ENCODE data around the gene ANTXRL. TPM values are rescaled to one million over a fixed set of nuclear protein-coding genes. Genes with fewer than 3 reads are reported as not detected.
A peak's percentile ranks its signal among the peaks of the same experiment; 100 is the strongest.
"Not testable (repeated sequence)": the region's sequence is repeated elsewhere in the genome, so short reads cannot be mapped to it uniquely, and the experiment has no call there.

The ANTXRL gene
- total and polyA plus RNA-seq, 2 experiments from 2014 or later: not detected

GRCh38 chr10:46295350-46296010 lies 8.7 kb downstream of the ANTXRL start:
- H3K27me3 ChIP-seq (ENCODE audit: insufficient read depth); H3K27ac Mint-ChIP-seq; H3K4me3 ChIP-seq; H3K9me3 Mint-ChIP-seq; H3K4me1 ChIP-seq (ENCODE audit: insufficient read depth); H4K20me1 ChIP-seq (replicated peaks; ENCODE audit: insufficient read depth); H3K9me2 ChIP-seq (ENCODE audit: insufficient read depth); H3K36me3 Mint-ChIP-seq (ENCODE audit: low read depth); DNase-seq (ENCODE audit: low spot score); H3K4me2 ChIP-seq; H3K79me2 ChIP-seq (replicated peaks; ENCODE audit: insufficient read depth); H3F3A ChIP-seq (replicated peaks; ENCODE audit: low read depth); H3K36me3 ChIP-seq (ENCODE audit: insufficient read depth); ATAC-seq; H3K27ac ChIP-seq (ENCODE audit: low read depth); H2AFZ ChIP-seq; H3K4me3 Mint-ChIP-seq: not testable (repeated sequence)
- H3K4me1 Mint-ChIP-seq: peaks cover 27% of the 10 kb centered on the region
- H3K27me3 Mint-ChIP-seq (ENCODE audit: insufficient read depth, low read depth, poor library complexity): peaks cover 12% of the 10 kb centered on the region

DNA sequence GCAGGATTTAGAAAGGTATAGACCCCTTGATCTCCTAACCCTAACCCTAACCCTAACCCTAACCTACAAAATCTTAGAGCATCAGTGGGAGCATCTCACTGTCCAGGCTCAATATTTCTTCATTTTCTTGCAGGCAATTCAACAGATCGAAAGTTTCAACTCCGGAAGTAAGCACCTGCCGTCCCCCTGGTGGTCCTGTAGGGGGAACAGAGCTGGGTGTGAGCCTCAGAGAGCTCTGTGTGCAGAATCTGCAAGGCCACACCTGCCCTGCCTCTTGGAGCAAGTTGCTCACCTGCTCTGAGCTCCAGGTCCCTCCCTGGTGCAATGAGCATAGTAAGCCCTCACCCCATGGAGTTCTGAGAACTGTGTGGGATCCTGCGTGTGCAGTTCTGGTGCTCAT lies 9.3 kb downstream of the ANTXRL start:
- not testable (repeated sequence) for H3K9me3 Mint-ChIP-seq; H3K9me2 ChIP-seq (ENCODE audit: insufficient read depth); H4K20me1 ChIP-seq (replicated peaks; ENCODE audit: insufficient read depth); H3K4me1 ChIP-seq (ENCODE audit: insufficient read depth); H3K36me3 ChIP-seq (ENCODE audit: insufficient read depth); H2AFZ ChIP-seq; H3K4me3 ChIP-seq; H3F3A ChIP-seq (replicated peaks; ENCODE audit: low read depth); H3K4me2 ChIP-seq; H3K27ac ChIP-seq (ENCODE audit: low read depth); H3K36me3 Mint-ChIP-seq (ENCODE audit: low read depth); H3K79me2 ChIP-seq (replicated peaks; ENCODE audit: insufficient read depth); H3K27ac Mint-ChIP-seq; H3K27me3 ChIP-seq (ENCODE audit: insufficient read depth); H3K4me3 Mint-ChIP-seq
- Mint-ChIP-seq H3K27me3 (ENCODE audit: insufficient read depth, low read depth, poor library complexity) (peaks cover 12% of the 10 kb centered on the region), H3K4me1 (peaks cover 28% of the 10 kb centered on the region)
- ATAC-seq (peak; percentile 44), DNase-seq (ENCODE audit: low spot score) (peak; percentile 37)
- peak in 1 of 2 experiments; percentile 27; a peak in 2 of 4 replicates for TF ChIP-seq CTCF (conservative IDR thresholded peaks at IDR 0.05; ENCODE audit: low read depth in 2 of 2)

DNA sequence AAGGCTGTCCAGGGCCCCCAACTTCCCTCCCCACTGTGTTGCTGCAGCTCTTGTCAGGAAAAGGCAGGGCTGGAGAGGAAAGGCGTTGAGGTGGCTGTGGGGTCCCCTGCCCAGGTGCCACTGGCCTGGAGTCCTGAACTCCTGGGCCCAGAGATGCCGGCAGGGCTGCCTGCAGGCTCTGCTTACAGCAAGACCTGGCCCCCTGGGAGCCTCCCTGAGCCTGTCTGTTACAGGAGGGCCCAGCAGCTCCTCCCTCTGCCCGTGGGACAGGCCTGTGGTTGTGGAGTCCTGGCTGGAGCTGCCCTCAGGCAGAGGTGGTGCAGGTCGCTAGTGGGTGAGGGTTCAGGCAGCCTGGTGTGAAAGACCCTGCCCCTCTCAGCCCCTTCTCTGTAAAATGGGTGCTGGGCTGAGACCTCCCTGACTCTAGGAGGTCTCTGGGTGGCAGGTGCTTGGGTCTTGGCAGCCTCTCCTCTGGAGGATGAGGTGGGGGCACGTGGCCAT lies 9.9 kb downstream of the ANTXRL start:
- peaks cover 12% of the 10 kb centered on the region for H3K27me3 Mint-ChIP-seq (ENCODE audit: insufficient read depth, low read depth, poor library complexity)
- Histone ChIP-seq H3F3A (replicated peaks; ENCODE audit: low read depth) (no peaks in the 10 kb centered on the region), H3K27me3 (ENCODE audit: insufficient read depth) (no peaks in the 10 kb centered on the region), H3K9me2 (ENCODE audit: insufficient read depth) (no peaks in the 10 kb centered on the region), H3K4me1 (ENCODE audit: insufficient read depth) (no peaks in the 10 kb centered on the region), H4K20me1 (replicated peaks; ENCODE audit: insufficient read depth) (no peaks in the 10 kb centered on the region), H3K79me2 (replicated peaks; ENCODE audit: insufficient read depth) (no peaks in the 10 kb centered on the region), H3K36me3 (ENCODE audit: insufficient read depth) (no peaks in the 10 kb centered on the region), H3K27ac (ENCODE audit: low read depth) (no peak overlapping the region), H2AFZ (no peak overlapping the region), H3K4me2 (no peak overlapping the region), H3K4me3 (no peak overlapping the region)
- no peak overlapping the region for H3K4me3 Mint-ChIP-seq
- no peak for DNase-seq (ENCODE audit: low spot score)
- no peaks in the 10 kb centered on the region; the same call in 2 of the 3 replicates for H3K9me3 Mint-ChIP-seq
- H3K4me1 Mint-ChIP-seq: peaks cover 26% of the 10 kb centered on the region
- no peak for ATAC-seq
- no peak overlapping the region for H3K27ac Mint-ChIP-seq
- H3K36me3 Mint-ChIP-seq (ENCODE audit: low read depth): no peaks in the 10 kb centered on the region
- TF ChIP-seq JUNB (IDR thresholded peaks at IDR 0.05; ENCODE audit: unreplicated experiment): no peak
- TF ChIP-seq CTCF (conservative IDR thresholded peaks at IDR 0.05; ENCODE audit: low read depth in 2 of 2): no peak
- TF ChIP-seq POLR2AphosphoS5 (IDR thresholded peaks at IDR 0.05; ENCODE audit: low read depth): no peak
- TF ChIP-seq ZNF114 (CRISPR knock-in tag; IDR thresholded peaks at IDR 0.05): no peak
- TF ChIP-seq, protein P1, sequence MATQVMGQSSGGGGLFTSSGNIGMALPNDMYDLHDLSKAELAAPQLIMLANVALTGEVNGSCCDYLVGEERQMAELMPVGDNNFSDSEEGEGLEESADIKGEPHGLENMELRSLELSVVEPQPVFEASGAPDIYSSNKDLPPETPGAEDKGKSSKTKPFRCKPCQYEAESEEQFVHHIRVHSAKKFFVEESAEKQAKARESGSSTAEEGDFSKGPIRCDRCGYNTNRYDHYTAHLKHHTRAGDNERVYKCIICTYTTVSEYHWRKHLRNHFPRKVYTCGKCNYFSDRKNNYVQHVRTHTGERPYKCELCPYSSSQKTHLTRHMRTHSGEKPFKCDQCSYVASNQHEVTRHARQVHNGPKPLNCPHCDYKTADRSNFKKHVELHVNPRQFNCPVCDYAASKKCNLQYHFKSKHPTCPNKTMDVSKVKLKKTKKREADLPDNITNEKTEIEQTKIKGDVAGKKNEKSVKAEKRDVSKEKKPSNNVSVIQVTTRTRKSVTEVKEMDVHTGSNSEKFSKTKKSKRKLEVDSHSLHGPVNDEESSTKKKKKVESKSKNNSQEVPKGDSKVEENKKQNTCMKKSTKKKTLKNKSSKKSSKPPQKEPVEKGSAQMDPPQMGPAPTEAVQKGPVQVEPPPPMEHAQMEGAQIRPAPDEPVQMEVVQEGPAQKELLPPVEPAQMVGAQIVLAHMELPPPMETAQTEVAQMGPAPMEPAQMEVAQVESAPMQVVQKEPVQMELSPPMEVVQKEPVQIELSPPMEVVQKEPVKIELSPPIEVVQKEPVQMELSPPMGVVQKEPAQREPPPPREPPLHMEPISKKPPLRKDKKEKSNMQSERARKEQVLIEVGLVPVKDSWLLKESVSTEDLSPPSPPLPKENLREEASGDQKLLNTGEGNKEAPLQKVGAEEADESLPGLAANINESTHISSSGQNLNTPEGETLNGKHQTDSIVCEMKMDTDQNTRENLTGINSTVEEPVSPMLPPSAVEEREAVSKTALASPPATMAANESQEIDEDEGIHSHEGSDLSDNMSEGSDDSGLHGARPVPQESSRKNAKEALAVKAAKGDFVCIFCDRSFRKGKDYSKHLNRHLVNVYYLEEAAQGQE (IDR thresholded peaks at IDR 0.05; ENCODE audit: unreplicated experiment): no peak
- no peak for TF ChIP-seq EZH2phosphoT487 (IDR thresholded peaks at IDR 0.05; ENCODE audit: unreplicated experiment)
- TF ChIP-seq STAT1 (IDR thresholded peaks at IDR 0.05; ENCODE audit: unreplicated experiment): no peak
- TF ChIP-seq ETS1 (IDR thresholded peaks at IDR 0.05): no peak

Measured in GM23338 (cell line).